Calu3 (cell line): ENCODE results near the gene INSIG1. TPM values are rescaled to one million over a fixed set of nuclear protein-coding genes. Genes with fewer than 3 reads are reported as not detected.

ENCODE experiments used
- BruUV-seq: library from RNA; stranded (reverse); fragments of 400-500 nt; replicated peaks from 2 replicates; lab custom pipeline; 2021; lab: Mats Ljungman, UMichigan
- CTCF ChIA-PET: fragments of 300-600 bp; sonication (Branson Sonifier 250); formaldehyde crosslinking; loops from one replicate; lab custom pipeline; 2022; ENCODE audit warnings: antibody characterized with exemption; lab: Charles Lee
- DNase-seq: peaks from one replicate; pipeline ENCODE4 v3.0.0; 2022
- H3K27ac Mint-ChIP-seq: one replicate; pipeline ENCODE4 v1.8.0; 2022; ENCODE audit warnings: mixed read lengths; ENCODE audit not compliant: unreplicated experiment
- H3K27me3 Mint-ChIP-seq: one replicate; pipeline ENCODE4 v1.8.0; 2022; ENCODE audit warnings: mixed read lengths; ENCODE audit not compliant: unreplicated experiment
- H3K36me3 Mint-ChIP-seq: one replicate; pipeline ENCODE4 v1.8.0; 2022; ENCODE audit warnings: mild to moderate bottlenecking, moderate library complexity, mixed read lengths; ENCODE audit not compliant: insufficient read depth, unreplicated experiment
- H3K4me1 Mint-ChIP-seq: one replicate; pipeline ENCODE4 v1.8.0; 2022; ENCODE audit warnings: mild to moderate bottlenecking, low read depth, mixed read lengths; ENCODE audit not compliant: unreplicated experiment
- H3K4me3 Mint-ChIP-seq: one replicate; pipeline ENCODE4 v1.8.0; 2022; ENCODE audit warnings: mild to moderate bottlenecking, low read depth, moderate library complexity, mixed read lengths; ENCODE audit not compliant: unreplicated experiment
- H3K9me3 Mint-ChIP-seq: one replicate; pipeline ENCODE4 v1.8.0; 2022; ENCODE audit warnings: low read depth, mixed read lengths; ENCODE audit not compliant: unreplicated experiment
- CTCF ChIP-seq: fragments of 200-600 bp; IDR thresholded peaks from one replicate; pipeline ENCODE4 v1.8.0; 2022; ENCODE audit warnings: antibody characterized with exemption; ENCODE audit not compliant: unreplicated experiment
- intact Hi-C: fragments of 100-400 bp; cut with micrococcal nuclease; formaldehyde crosslinking; loops from one replicate; pipeline ENCODE4 v1.10.0; 2022; ENCODE audit not compliant: unreplicated experiment
- total RNA-seq: library from RNA; stranded (reverse); gene quantifications from 2 replicates; pipeline ENCODE4 v1.2.3, GENCODE V29; 2022

INSIG1 gene
- total RNA-seq, 1 experiment from 2014 or later: 71.3 TPM

GRCh38 chr7:155306673-155307470 lies 9.2 kb downstream of the INSIG1 start:
- peaks cover 26% of the 10 kb centered on the region for H3K4me1 Mint-ChIP-seq
- peak; percentile 53 for DNase-seq
- H3K36me3 Mint-ChIP-seq: peaks cover 83% of the 10 kb centered on the region
- no peaks in the 10 kb centered on the region for H3K27me3 Mint-ChIP-seq
- peak overlapping the region; percentile 86 for H3K27ac Mint-ChIP-seq
- H3K9me3 Mint-ChIP-seq: no peaks in the 10 kb centered on the region
- no peak for TF ChIP-seq CTCF
- intact Hi-C loops: no loop called here
- BruUV-seq: no TSS peak
- CTCF ChIA-PET: interaction anchor here (0.6 to 0.8 kb wide), 2 partner anchors 73 to 287 kb away, joined by 3 to 4 read pairs; no protein-coding TSS in a partner anchor
- H3K4me3 Mint-ChIP-seq: peak overlapping the region; percentile 38

- H3K27ac Mint-ChIP-seq: no peak overlapping the region
- TF ChIP-seq CTCF: no peak
- H3K4me3 Mint-ChIP-seq: no peak overlapping the region
- intact Hi-C loops: no loop called here
- DNase-seq: no peak
- H3K27me3 Mint-ChIP-seq: no peaks in the 10 kb centered on the region
- peaks cover 80% of the 10 kb centered on the region for H3K36me3 Mint-ChIP-seq
- H3K4me1 Mint-ChIP-seq: peaks cover 26% of the 10 kb centered on the region
- H3K9me3 Mint-ChIP-seq: no peaks in the 10 kb centered on the region
- CTCF ChIA-PET: no interaction called here
- BruUV-seq: no TSS peak
Observed at GRCh38 chr7:155308330-155309020, 10.8 kb downstream of the INSIG1 start.

- Mint-ChIP-seq H3K4me3 (no peak overlapping the region), H3K4me1 (peaks cover 26% of the 10 kb centered on the region), H3K27me3 (no peaks in the 10 kb centered on the region), H3K27ac (no peak overlapping the region), H3K36me3 (peaks cover 75% of the 10 kb centered on the region), H3K9me3 (no peaks in the 10 kb centered on the region)
- BruUV-seq: no TSS peak
- intact Hi-C loops: no loop called here
- no peak for TF ChIP-seq CTCF
- CTCF ChIA-PET: no interaction called here
- no peak for DNase-seq
Observed at GRCh38 chr7:155309021-155309338, 11.3 kb downstream of the INSIG1 start.

GRCh38 chr7:155310425-155311114 lies 12.9 kb downstream of the INSIG1 start:
- no peak for TF ChIP-seq CTCF
- intact Hi-C loops: no loop called here
- CTCF ChIA-PET: no interaction called here
- Mint-ChIP-seq H3K4me3 (no peak overlapping the region), H3K9me3 (no peaks in the 10 kb centered on the region), H3K4me1 (peaks cover 18% of the 10 kb centered on the region), H3K36me3 (peaks cover 59% of the 10 kb centered on the region), H3K27ac (no peak overlapping the region), H3K27me3 (no peaks in the 10 kb centered on the region)
- no TSS peak for BruUV-seq
- no peak for DNase-seq
